Peyer's patch (tissue), 4 donors: ENCODE measurements around the gene MEPCE.

ENCODE experiments used
- POLR2A ChIP-seq, 2 donors: fragments of 450-650 bp; IDR thresholded peaks; one replicate each; pipeline ENCODE4 v1.5.1; 2017; ENCODE audit warnings: antibody characterized with exemption in 2 of 2, mild to moderate bottlenecking in 2 of 2, moderate library complexity in 2 of 2
- TF ChIP-seq, protein P1 (sequence below), 6 experiments: fragments of 450-650 bp in 4 of 6; fragments of 200-600 bp in 2 of 6; sonication (generic) in 1 of 6; IDR thresholded peaks; one replicate each; pipeline ENCODE4 v1.5.1; 2017 to 2019; ENCODE audit warnings: antibody characterized with exemption in 6 of 6, mild to moderate bottlenecking in 3 of 6, moderate library complexity in 1 of 6

DNA sequence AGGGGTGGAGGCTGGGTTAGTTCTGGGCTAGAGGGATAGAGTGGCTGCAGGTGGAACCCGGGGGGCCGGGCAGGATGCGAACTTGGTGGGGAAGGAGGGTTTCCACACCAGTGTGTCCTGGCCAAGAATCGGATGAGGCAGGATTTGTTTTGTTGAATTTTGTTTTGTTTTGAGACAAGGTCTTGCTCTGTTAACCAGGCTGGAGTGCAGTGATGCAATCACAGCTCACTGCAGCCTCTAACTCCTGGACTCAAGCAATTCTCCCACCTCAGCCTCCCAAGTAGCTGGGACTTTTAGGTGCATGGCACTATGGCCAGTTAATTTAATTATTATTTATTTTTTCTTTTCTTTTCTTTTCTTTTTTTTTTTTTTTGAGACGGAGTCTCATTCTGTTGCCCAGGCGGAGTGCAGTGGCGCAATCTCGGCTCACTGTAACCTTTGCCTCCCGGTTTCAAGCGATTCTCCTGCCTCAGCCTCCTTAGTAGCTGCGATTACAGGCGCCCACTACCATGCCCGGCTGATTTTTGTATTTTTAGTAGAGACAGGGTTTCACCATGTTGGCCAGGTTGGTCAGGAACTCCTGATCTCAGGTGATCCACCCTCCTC lies 19.7 kb downstream of the MEPCE start:
- TF ChIP-seq, protein P1, sequence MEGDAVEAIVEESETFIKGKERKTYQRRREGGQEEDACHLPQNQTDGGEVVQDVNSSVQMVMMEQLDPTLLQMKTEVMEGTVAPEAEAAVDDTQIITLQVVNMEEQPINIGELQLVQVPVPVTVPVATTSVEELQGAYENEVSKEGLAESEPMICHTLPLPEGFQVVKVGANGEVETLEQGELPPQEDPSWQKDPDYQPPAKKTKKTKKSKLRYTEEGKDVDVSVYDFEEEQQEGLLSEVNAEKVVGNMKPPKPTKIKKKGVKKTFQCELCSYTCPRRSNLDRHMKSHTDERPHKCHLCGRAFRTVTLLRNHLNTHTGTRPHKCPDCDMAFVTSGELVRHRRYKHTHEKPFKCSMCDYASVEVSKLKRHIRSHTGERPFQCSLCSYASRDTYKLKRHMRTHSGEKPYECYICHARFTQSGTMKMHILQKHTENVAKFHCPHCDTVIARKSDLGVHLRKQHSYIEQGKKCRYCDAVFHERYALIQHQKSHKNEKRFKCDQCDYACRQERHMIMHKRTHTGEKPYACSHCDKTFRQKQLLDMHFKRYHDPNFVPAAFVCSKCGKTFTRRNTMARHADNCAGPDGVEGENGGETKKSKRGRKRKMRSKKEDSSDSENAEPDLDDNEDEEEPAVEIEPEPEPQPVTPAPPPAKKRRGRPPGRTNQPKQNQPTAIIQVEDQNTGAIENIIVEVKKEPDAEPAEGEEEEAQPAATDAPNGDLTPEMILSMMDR (IDR thresholded peaks at IDR 0.05), result no peak
- TF ChIP-seq POLR2A (IDR thresholded peaks at IDR 0.05), result no peak
